ENCODE results near the gene PIF1.
A peak's percentile ranks its signal among the peaks of the same experiment; 100 is the strongest.

Gene PIF1

GRCh38 chr15:64854526-64854925 is 29.1 kb upstream of the PIF1 start:
- Histone ChIP-seq H3K4me1 (peaks cover 55 to 100% (median 90%) of the 10 kb centered on the region in 10 experiments), H4K20me1 (peaks cover 48 to 100% (median 100%) of the 10 kb centered on the region in 11 experiments), H3K27me3 (no peaks in the 10 kb centered on the region), H3K9me3 (replicated peaks in 1 of 11) (no peaks in the 10 kb centered on the region), H3K4me2 (peak overlapping the region in 8 of 11 experiments; percentile 2 to 100 (median 75); a peak in 11 of 22 replicates), H3K27ac (peak overlapping the region in 6 of 11 experiments; percentile 20 to 67 (median 36); a peak in 6 of 22 replicates), H3K4me3 (peak overlapping the region in 1 of 10 experiments; percentile 33; a peak in 1 of 20 replicates), H3K9ac (peak overlapping the region in 7 of 11 experiments; percentile 22 to 78 (median 47); a peak in 8 of 22 replicates), H3K36me3 (peaks cover 75 to 100% (median 99%) of the 10 kb centered on the region in 11 experiments)
- no peak for TF ChIP-seq Cebpa-rat (IDR thresholded peaks at IDR 0.05)

DNA sequence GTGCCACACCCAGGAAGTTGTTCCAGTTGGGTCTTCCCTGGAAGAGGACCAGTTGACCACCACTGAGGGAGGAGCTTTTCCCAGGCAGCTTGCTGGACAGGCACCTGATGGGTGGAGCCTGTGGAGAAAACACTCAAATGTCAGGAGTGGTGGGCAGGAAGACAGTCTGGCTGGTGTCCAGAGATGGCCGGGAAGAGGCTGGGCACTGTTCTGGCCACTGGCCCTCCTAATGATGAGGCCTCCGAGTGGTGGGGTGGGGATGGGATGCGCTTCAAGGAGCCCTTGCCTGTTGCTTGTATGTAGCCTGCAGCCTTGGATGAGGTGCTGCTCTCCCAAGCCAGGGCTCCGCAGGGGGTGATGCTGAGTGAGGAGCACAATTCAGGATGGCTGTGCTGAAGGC is 28.6 kb upstream of the PIF1 start:
- Histone ChIP-seq H3K4me1 (peaks cover 56 to 100% (median 90%) of the 10 kb centered on the region in 10 experiments), H4K20me1 (peaks cover 46 to 100% (median 100%) of the 10 kb centered on the region in 11 experiments), H3K36me3 (peaks cover 75 to 100% (median 99%) of the 10 kb centered on the region in 11 experiments)

GRCh38 chr15:64851503-64851840 is 26.0 kb upstream of the PIF1 start:
- peaks cover 50 to 100% (median 100%) of the 10 kb centered on the region in 11 experiments for H4K20me1 ChIP-seq
- peaks cover 46 to 100% (median 88%) of the 10 kb centered on the region in 10 experiments for H3K4me1 ChIP-seq
- H3K36me3 ChIP-seq: peaks cover 85 to 100% (median 99%) of the 10 kb centered on the region in 11 experiments
- H3K27ac ChIP-seq: peak overlapping the region in 8 of 11 experiments; percentile 20 to 74 (median 60); a peak in 14 of 22 replicates
- no peaks in the 10 kb centered on the region for H3K27me3 ChIP-seq
- H3K4me3 ChIP-seq: peak overlapping the region in 1 of 10 experiments; percentile 19; a peak in 3 of 20 replicates
- no peaks in the 10 kb centered on the region for H3K9me3 ChIP-seq (replicated peaks in 1 of 11)
- peak overlapping the region in 6 of 11 experiments; percentile 35 to 95 (median 58); a peak in 10 of 22 replicates for H3K9ac ChIP-seq
- TF ChIP-seq Cebpa-rat (IDR thresholded peaks at IDR 0.05): no peak
- peak overlapping the region in 7 of 11 experiments; percentile 25 to 100 (median 82); a peak in 13 of 22 replicates for H3K4me2 ChIP-seq

More for the DNA sequence above, 28.6 kb upstream of the PIF1 start:
- Histone ChIP-seq H3K27ac (peak overlapping the region in 5 of 11 experiments; percentile 20 to 45 (median 29); a peak in 7 of 22 replicates), H3K4me2 (peak overlapping the region in 5 of 11 experiments; percentile 67 to 100 (median 99); a peak in 9 of 22 replicates), H3K4me3 (peak overlapping the region in 1 of 10 experiments; percentile 11; a peak in 1 of 20 replicates), H3K9ac (peak overlapping the region in 6 of 11 experiments; percentile 19 to 78 (median 38); a peak in 9 of 22 replicates), H3K9me3 (replicated peaks in 1 of 11) (no peaks in the 10 kb centered on the region), H3K27me3 (no peaks in the 10 kb centered on the region)
- no peak for TF ChIP-seq Cebpa-rat (IDR thresholded peaks at IDR 0.05)

DNA sequence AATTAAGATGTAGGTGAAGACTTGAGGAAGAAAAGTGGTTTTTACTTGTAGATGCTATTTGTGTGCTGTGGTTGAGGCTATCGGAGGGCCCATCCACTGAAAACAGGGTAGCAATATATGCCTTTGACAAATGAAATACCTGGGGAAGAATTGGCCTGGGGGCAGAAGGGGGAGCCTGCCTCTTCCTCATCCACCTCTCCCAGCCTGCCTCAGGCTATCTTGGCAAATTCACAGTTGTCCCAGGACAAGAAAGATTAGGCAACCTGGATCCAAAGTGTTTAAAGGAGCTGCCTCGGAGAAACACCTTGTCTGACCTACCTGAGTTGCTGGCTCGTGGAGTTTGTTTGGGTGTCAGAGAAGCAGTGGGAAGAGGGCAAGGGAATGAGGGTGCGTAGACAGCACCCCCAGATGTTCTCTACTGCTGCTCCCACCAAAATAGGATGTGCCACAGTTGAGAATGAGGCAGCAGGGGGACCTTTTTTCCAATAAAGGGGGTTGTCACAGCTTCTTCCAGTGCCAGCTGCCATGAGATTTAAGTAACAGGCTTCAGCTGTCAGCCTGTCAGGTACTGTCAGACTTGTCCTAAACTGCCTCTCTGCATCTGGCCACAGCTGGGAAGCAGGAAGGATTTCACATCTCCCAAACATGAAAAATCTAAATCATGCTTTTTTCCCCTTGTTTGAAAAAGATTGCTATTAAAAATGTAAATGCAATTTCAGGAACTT is 25.5 kb upstream of the PIF1 start:
- peaks cover 46 to 100% (median 88%) of the 10 kb centered on the region in 10 experiments for H3K4me1 ChIP-seq

DNA sequence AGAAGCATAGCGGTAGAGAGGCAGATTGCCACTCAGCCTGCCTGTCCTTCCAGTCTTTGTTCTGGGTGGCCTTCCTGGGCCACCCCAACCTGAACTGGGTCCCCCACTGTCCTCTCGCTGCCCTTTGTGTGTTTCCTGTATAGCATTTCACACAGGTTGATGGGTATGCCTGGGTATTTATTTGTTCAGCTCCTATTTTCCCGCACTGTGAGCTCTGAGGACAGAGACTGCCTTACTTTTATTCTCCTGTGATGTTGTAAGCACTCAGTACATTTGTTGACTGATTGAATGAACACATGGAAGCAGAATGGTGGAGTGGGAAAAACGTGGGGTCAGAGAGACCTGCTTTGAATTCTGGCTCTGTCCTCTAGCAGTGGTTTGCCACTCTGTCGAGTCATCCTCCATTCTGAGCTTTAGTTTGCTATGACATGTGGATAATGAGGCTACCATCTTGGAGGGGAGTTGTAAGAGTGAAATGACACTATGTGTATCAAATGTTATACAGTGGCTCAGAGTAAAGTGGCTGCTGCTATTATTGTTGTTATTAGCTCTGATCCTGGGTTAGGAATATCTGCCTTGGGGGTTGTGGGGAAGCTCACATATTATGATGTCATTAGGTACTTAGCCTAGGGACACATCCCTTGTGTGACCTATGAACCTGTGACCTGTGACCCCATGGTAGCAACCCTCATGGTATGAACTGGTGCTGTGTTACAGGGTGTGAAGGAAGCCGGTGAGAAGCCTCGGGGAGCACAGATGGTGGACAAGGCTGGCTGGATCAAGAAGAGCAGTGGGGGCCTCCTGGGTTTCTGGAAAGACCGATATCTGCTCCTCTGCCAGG is 22.6 kb upstream of the PIF1 start:
- H3K4me1 ChIP-seq: peaks cover 57 to 99% (median 79%) of the 10 kb centered on the region in 10 experiments
- H3K27me3 ChIP-seq: no peaks in the 10 kb centered on the region
- peaks cover 52 to 95% (median 73%) of the 10 kb centered on the region in 11 experiments for H3K36me3 ChIP-seq
- peak overlapping the region in 3 of 10 experiments; percentile 1 to 96 (median 15); a peak in 3 of 20 replicates for H3K4me3 ChIP-seq
- H3K4me2 ChIP-seq: peak overlapping the region; percentile 94 to 100 (median 99)
- H3K9ac ChIP-seq: peak overlapping the region in 2 of 11 experiments; percentile 95 to 98; a peak in 6 of 22 replicates
- TF ChIP-seq Cebpa-rat (IDR thresholded peaks at IDR 0.05): no peak
- H4K20me1 ChIP-seq: peaks cover 65 to 100% (median 100%) of the 10 kb centered on the region in 11 experiments
- no peaks in the 10 kb centered on the region for H3K9me3 ChIP-seq (replicated peaks in 1 of 11)
- peak overlapping the region in 7 of 11 experiments; percentile 3 to 44 (median 15); a peak in 11 of 22 replicates for H3K27ac ChIP-seq

More for the DNA sequence above, 25.5 kb upstream of the PIF1 start:
- Histone ChIP-seq H3K9me3 (replicated peaks in 1 of 11) (no peaks in the 10 kb centered on the region), H3K27me3 (no peaks in the 10 kb centered on the region), H3K27ac (peak overlapping the region in 6 of 11 experiments; percentile 29 to 74 (median 68); a peak in 13 of 22 replicates), H4K20me1 (peaks cover 50 to 100% (median 100%) of the 10 kb centered on the region in 11 experiments), H3K36me3 (peaks cover 79 to 100% (median 99%) of the 10 kb centered on the region in 11 experiments), H3K4me2 (peak overlapping the region in 7 of 11 experiments; percentile 25 to 100 (median 82); a peak in 14 of 22 replicates), H3K9ac (peak overlapping the region in 7 of 11 experiments; percentile 8 to 95 (median 58); a peak in 13 of 22 replicates), H3K4me3 (peak overlapping the region in 3 of 10 experiments; percentile 1 to 17 (median 4); a peak in 2 of 20 replicates)
- TF ChIP-seq Cebpa-rat (IDR thresholded peaks at IDR 0.05): no peak

DNA sequence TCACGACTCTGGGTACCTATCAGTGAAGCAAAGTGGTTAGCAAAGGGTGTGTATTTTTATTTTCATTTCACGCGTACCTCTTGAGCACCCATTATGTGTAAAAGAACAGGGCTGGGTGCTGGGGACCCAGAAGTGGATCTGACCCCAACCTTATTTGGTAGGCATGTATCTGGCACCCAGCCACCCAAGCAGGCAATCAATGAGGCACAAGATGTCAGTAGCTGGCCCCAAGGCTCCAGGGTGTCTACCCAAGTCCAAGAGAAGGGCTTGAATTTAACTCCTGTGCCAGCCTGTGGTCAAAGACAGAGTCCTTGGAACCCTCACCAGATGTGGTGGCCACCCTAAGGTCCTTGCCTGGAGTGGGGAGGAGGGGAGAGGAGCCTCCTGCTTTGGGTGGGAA is 22.0 kb upstream of the PIF1 start:
- peak overlapping the region; percentile 94 to 100 (median 99) for H3K4me2 ChIP-seq

DNA sequence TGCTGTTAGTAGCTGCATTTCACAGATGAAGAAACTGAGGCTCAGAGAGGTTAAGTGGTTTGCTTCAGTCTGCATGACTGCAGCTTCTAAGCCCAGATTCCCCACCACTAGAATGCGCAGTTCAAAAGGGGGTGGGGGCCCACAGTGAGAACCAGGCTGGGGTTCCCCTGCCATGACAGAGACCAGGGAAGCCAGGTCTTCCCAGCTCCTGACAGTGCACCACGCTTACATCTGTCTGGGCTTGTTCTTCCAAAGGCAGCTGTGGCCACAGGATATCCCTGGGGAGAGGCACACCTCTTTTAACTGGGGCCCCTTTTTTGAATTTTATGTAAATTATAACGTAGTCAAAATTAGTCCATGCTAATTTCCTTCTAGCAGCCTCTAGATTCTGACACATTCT is 21.6 kb upstream of the PIF1 start:
- Histone ChIP-seq H3K9ac (peak overlapping the region in 6 of 11 experiments; percentile 2 to 98 (median 62); a peak in 6 of 22 replicates), H3K27me3 (no peaks in the 10 kb centered on the region), H3K9me3 (replicated peaks in 1 of 11) (no peaks in the 10 kb centered on the region), H3K27ac (peak overlapping the region in 4 of 11 experiments; percentile 8 to 44 (median 26); a peak in 3 of 22 replicates), H3K4me2 (peak overlapping the region; percentile 94 to 100 (median 99)), H4K20me1 (peaks cover 72 to 100% (median 97%) of the 10 kb centered on the region in 11 experiments), H3K4me3 (peak overlapping the region in 4 of 10 experiments; percentile 19 to 99 (median 92); a peak in 5 of 20 replicates), H3K36me3 (peaks cover 42 to 85% (median 62%) of the 10 kb centered on the region in 11 experiments), H3K4me1 (peaks cover 65 to 94% (median 76%) of the 10 kb centered on the region in 10 experiments)
- TF ChIP-seq Cebpa-rat (IDR thresholded peaks at IDR 0.05): no peak

More for the DNA sequence above, 22.0 kb upstream of the PIF1 start:
- no peak for TF ChIP-seq Cebpa-rat (IDR thresholded peaks at IDR 0.05)
- Histone ChIP-seq H3K27ac (peak overlapping the region in 7 of 11 experiments; percentile 3 to 44 (median 15); a peak in 8 of 22 replicates), H3K4me3 (peak overlapping the region in 3 of 10 experiments; percentile 1 to 99 (median 96); a peak in 3 of 20 replicates), H4K20me1 (peaks cover 71 to 100% (median 100%) of the 10 kb centered on the region in 11 experiments), H3K9me3 (replicated peaks in 1 of 11) (no peaks in the 10 kb centered on the region), H3K27me3 (no peaks in the 10 kb centered on the region), H3K9ac (peak overlapping the region in 3 of 11 experiments; percentile 28 to 98 (median 95); a peak in 6 of 22 replicates), H3K4me1 (peaks cover 64 to 98% (median 78%) of the 10 kb centered on the region in 10 experiments), H3K36me3 (peaks cover 45 to 89% (median 66%) of the 10 kb centered on the region in 11 experiments)

Measured in BLaER1 treated with 17β-estradiol and CSF1 and Interleukin-3, amounts not matched to agents 10 nM and 100 nM (cell line).